GM23248 (cell line): Measurements from ENCODE around the gene ARHGAP33. TPM values are rescaled to one million over a fixed set of nuclear protein-coding genes. Genes with fewer than 3 reads are reported as not detected.

Source experiments
- DNase-seq: peaks from one replicate; pipeline ENCODE4 v3.0.0-alpha.2; 2015
- H2AFZ ChIP-seq: fragments of 200-600 bp; sonication (generic); 2 replicates; pipeline ENCODE4 v1.6.1; 2016; ENCODE audit warnings: antibody characterized with exemption
- H3F3A ChIP-seq: fragments of 200-600 bp; sonication (generic); 2 replicates; pipeline ENCODE4 v1.6.1; 2016; ENCODE audit warnings: mild to moderate bottlenecking, antibody characterized with exemption, mixed run types; ENCODE audit not compliant: insufficient read depth
- H3K27ac ChIP-seq: fragments of 200-600 bp; sonication (generic); 2 replicates; pipeline ENCODE4 v1.5.1; 2016; ENCODE audit warnings: mild to moderate bottlenecking
- H3K27me3 ChIP-seq: fragments of 200-600 bp; sonication (generic); replicated peaks from 2 replicates; pipeline ENCODE4 v1.6.1; 2016; ENCODE audit warnings: mild to moderate bottlenecking; ENCODE audit not compliant: insufficient read depth
- H3K36me3 ChIP-seq: fragments of 200-600 bp; sonication (generic); 2 replicates; pipeline ENCODE4 v1.6.1; 2016; ENCODE audit warnings: low read depth, mild to moderate bottlenecking
- H3K4me1 ChIP-seq: fragments of 200-600 bp; sonication (generic); 2 replicates; pipeline ENCODE4 v1.6.1; 2016; ENCODE audit warnings: mild to moderate bottlenecking; ENCODE audit not compliant: insufficient read depth
- H3K4me2 ChIP-seq: fragments of 200-600 bp; sonication (generic); one replicate; pipeline ENCODE4 v1.6.1; 2016; ENCODE audit warnings: mild to moderate bottlenecking; ENCODE audit not compliant: unreplicated experiment
- H3K4me3 ChIP-seq: fragments of 200-600 bp; sonication (generic); 2 replicates; pipeline ENCODE4 v1.5.1; 2016; ENCODE audit warnings: mild to moderate bottlenecking
- H3K79me2 ChIP-seq: fragments of 200-600 bp; sonication (generic); 2 replicates; pipeline ENCODE4 v1.6.1; 2016; ENCODE audit warnings: mild to moderate bottlenecking; ENCODE audit not compliant: insufficient read depth
- H3K9ac ChIP-seq: fragments of 200-600 bp; sonication (generic); 2 replicates; pipeline ENCODE4 v1.6.1; 2016; ENCODE audit warnings: mild to moderate bottlenecking
- H3K9me2 ChIP-seq: fragments of 200-600 bp; sonication (generic); 2 replicates; pipeline ENCODE4 v1.6.1; 2016; ENCODE audit warnings: mixed run types, mild to moderate bottlenecking, moderate library complexity; ENCODE audit not compliant: insufficient read depth
- H3K9me3 ChIP-seq: fragments of 200-600 bp; sonication (generic); one replicate; pipeline ENCODE4 v1.6.1; 2017; ENCODE audit warnings: low read depth
- H4K20me1 ChIP-seq: fragments of 200-600 bp; sonication (generic); 2 replicates; pipeline ENCODE4 v1.6.0; 2016; ENCODE audit not compliant: insufficient read depth
- EZH2 ChIP-seq: fragments of 200-600 bp; sonication (generic); IDR thresholded peaks from 2 replicates; pipeline ENCODE4 v1.6.1; 2018; ENCODE audit warnings: antibody characterized with exemption, mild to moderate bottlenecking; ENCODE audit not compliant: insufficient read depth, poor library complexity, severe bottlenecking
- EZH2phosphoT487 ChIP-seq: fragments of 200-600 bp; sonication (generic); IDR thresholded peaks from 2 replicates; pipeline ENCODE4 v1.6.1; 2018; ENCODE audit warnings: antibody characterized with exemption, moderate library complexity, mild to moderate bottlenecking, low read depth; ENCODE audit not compliant: insufficient read depth
- WGBS, 2 experiments: methylation state at CpG; one replicate each; pipeline ENCODE4 v1.1.6; 2015 to 2017; ENCODE audit warnings: low lambda C conversion rate in 2 of 2, low coverage in 1 of 2; ENCODE audit errors: missing lambda C conversion rate in 2 of 2; 5-methylcytosine and 5-hydroxymethylcytosine counted together
- in situ Hi-C: fragments of 300-500 bp; cut with MboI; formaldehyde crosslinking; loops from 2 replicates; pipeline ENCODE4 v1.15.0; 2020
- polyA plus RNA-seq: library from polyadenylated mRNA; unstranded; fragments of >200 nt; fragmentation: Nextera tagmentation; extraction: Ambion mirVana; gene quantifications from 2 replicates; pipeline ENCODE4 v1.2.1, GENCODE V29; 2016
- total RNA-seq: library from RNA; depleted of rRNA; stranded (reverse); fragments of >200 nt; shearing (Covaris generic); gene quantifications from 2 replicates; pipeline ENCODE4 v1.2.3, GENCODE V29; 2014

ARHGAP33 gene
- total and polyA plus RNA-seq, 2 experiments from 2014 or later = 1.9 to 24.9 TPM

DNA sequence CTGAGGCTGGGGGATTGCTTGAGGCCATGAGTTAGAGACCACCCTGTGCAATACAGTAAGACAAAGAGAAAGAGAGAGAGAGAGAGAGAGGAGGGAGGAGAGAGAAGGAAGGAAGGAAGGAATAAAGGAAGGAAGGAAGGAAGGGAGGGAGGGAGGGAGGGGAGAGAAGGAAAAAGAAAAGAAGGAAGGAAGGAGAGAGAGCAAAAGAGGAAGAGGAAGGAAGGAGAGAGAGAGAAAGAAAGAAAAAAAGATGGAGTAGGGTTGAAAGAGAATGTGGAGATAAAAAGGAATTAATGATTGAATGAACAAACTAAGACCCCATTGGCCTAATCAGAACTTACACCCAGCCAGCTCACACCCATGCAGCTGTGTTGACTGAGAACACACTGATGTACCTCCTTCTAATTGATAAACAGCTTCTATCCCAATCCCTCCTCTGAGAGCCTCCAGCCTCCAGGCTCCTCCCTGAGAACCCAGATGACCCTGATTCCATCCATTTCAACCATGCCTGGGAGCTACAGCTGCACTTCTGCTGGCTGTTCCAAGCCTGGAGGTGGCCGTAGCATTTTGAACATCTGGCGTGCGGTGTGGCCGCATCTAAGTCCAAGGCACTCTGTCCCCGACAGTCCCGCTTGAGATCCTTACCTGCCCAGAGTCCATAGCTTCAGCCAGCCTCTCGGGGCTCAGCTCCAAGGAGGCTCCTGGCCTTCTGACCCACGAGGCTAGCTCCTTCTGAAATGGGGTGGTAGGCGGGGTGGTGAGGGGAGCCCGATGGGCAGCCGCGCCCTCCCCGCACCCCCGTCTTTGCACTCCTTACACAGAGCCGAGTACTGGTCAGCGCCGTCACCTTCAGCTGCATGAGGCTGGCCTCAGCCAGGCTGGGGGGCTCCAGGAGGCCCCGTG is 36.2 kb downstream of the ARHGAP33 start:
- Histone ChIP-seq H3K36me3 (no peaks in the 10 kb centered on the region), H3K4me3 (no peak overlapping the region), H3K4me1 (no peaks in the 10 kb centered on the region), H4K20me1 (no peaks in the 10 kb centered on the region), H3F3A (no peaks in the 10 kb centered on the region), H3K9me2 (no peaks in the 10 kb centered on the region), H3K27ac (no peak overlapping the region), H2AFZ (no peak overlapping the region), H3K9ac (no peak overlapping the region), H3K9me3 (no peaks in the 10 kb centered on the region), H3K4me2 (no peak overlapping the region), H3K79me2 (no peaks in the 10 kb centered on the region), H3K27me3 (peaks cover 12% of the 10 kb centered on the region; the same call in 1 of the 2 replicates)
- no peak for TF ChIP-seq EZH2phosphoT487
- no peak for TF ChIP-seq EZH2
- no peak for DNase-seq
- 50 to 54% methylated on average over 17 to 18 of the region's 18 CpGs for WGBS, 2 experiments
- in situ Hi-C loops = no loop called here

DNA sequence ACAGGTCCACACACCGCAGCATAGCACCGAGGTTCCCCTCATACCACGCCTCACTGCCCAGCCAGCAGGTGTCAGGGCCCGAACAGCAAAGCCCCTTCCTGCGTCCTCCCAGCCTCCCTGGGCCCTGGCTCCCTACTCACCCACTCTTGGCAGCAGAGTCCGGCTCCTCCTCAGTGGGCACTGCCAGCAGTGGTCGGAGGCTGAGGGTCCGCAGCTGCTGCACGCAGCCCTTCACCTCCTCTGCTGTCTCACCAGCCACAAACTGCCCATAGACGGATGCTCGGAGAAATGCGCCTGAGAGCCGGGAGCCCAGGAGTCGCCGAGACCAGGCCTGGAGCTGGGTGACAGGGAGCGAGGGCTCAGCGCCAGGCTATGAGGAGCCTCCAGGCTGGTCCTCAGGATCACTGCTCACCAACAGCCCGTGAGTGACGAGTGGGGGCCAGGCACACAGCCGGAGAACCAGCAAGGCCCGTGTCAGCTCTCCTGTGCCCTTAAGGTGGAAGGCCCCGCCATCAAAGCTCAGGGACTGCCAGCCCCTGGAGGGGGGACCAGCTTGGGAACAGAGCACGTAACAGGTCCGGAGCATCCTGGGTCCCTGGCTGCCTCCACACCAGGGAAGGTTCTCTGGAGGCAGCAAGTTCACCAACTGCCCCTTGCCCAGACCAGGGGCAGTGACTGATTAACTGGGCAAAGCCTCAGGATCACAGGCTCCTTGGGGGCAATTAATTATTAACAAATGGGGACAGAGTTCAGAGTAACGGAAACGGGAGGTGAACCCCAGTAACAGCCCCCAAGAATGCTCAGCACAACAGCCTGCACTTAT is 37.1 kb downstream of the ARHGAP33 start, which contains the start of gene PRODH2:
Gene PRODH2, minus strand, starts transcription at position 626 of the 823 bp plus-strand sequence. Its CDS starts 40 bp downstream, at position 586.
- Histone ChIP-seq H4K20me1 (no peaks in the 10 kb centered on the region), H3K4me2 (no peak within 1 kb of the TSS)

GRCh38 chr19:35813043-35813890 is 37.9 kb downstream of the ARHGAP33 start:
- H3K4me1 ChIP-seq = no peaks in the 10 kb centered on the region
- no peak overlapping the region for H2AFZ ChIP-seq
- 0 out of 2 replicates have a peak, but pooled peaks cover 5% of the 10 kb centered on the region for H3K27me3 ChIP-seq
- no peak for DNase-seq
- H3K4me2 ChIP-seq = no peak overlapping the region
- H4K20me1 ChIP-seq = no peaks in the 10 kb centered on the region
- no peaks in the 10 kb centered on the region for H3K79me2 ChIP-seq
- no peaks in the 10 kb centered on the region for H3F3A ChIP-seq
- H3K9me2 ChIP-seq = no peaks in the 10 kb centered on the region
- TF ChIP-seq EZH2phosphoT487 (no peak), EZH2 (no peak)
- in situ Hi-C loops = no loop called here
- H3K27ac ChIP-seq = no peak overlapping the region
- no peaks in the 10 kb centered on the region for H3K9me3 ChIP-seq
- 43 to 47% methylated on average over 11 of the region's 11 CpGs for WGBS, 2 experiments
- no peak overlapping the region for H3K4me3 ChIP-seq
- no peaks in the 10 kb centered on the region for H3K36me3 ChIP-seq
- no peak overlapping the region for H3K9ac ChIP-seq

More for the DNA sequence above, 37.1 kb downstream of the ARHGAP33 start, which contains the start of gene PRODH2:
- Histone ChIP-seq H3F3A (no peaks in the 10 kb centered on the region), H3K36me3 (no peaks in the 10 kb centered on the region), H3K27ac (no peak within 1 kb of the TSS), H3K9ac (no peak within 1 kb of the TSS), H3K9me3 (no peaks in the 10 kb centered on the region), H3K4me3 (no peak within 1 kb of the TSS), H3K4me1 (no peaks in the 10 kb centered on the region), H3K27me3 (peaks cover 12% of the 10 kb centered on the region; the same call in 1 of the 2 replicates), H3K79me2 (no peaks in the 10 kb centered on the region), H3K9me2 (no peaks in the 10 kb centered on the region), H2AFZ (no peak within 1 kb of the TSS)
- DNase-seq = no peak
- in situ Hi-C loops = no loop called here
- TF ChIP-seq EZH2 = no peak
- no peak for TF ChIP-seq EZH2phosphoT487
- WGBS, 2 experiments = 49 to 54% methylated on average over 22 to 25 of the region's 26 CpGs

DNA sequence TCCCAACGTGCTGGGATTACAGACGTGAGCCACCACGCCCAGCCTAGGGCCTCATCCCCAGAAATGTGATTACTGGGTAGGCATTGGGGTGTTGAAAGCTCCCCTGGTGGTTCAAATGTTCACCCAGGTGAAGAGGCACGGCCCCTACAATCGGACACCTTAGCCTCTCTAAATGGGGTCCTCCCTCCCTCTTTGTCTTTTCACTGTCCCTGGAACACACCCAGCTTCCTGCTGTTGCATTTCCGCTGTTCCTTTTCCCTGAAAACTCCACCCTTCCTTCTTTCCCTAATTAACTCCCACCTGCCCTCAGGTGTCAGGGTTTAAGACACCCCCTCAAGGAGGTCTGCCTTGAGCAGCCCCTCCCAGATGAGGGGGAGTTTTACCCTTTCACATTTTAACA is 40.9 kb downstream of the ARHGAP33 start:
- Histone ChIP-seq H2AFZ (no peak overlapping the region), H3K79me2 (no peaks in the 10 kb centered on the region), H3K9ac (no peak overlapping the region), H4K20me1 (no peaks in the 10 kb centered on the region), H3K9me3 (no peaks in the 10 kb centered on the region), H3K4me2 (no peak overlapping the region), H3K27me3 (0 out of 2 replicates have a peak, but pooled peaks cover 5% of the 10 kb centered on the region), H3K4me1 (no peaks in the 10 kb centered on the region), H3K27ac (no peak overlapping the region), H3K4me3 (no peak overlapping the region), H3K9me2 (no peaks in the 10 kb centered on the region), H3F3A (no peaks in the 10 kb centered on the region), H3K36me3 (no peaks in the 10 kb centered on the region)
- WGBS, 2 experiments = 11 to 21% methylated on average over 6 of the region's 6 CpGs
- in situ Hi-C loops = no loop called here
- TF ChIP-seq EZH2phosphoT487 (no peak), EZH2 (no peak)
- DNase-seq = no peak
